Effector CD8-positive, alpha-beta T cell (primary cell): ENCODE results near the gene CPNE5.

Experiments used
- DNase-seq: peaks from one replicate; lab custom pipeline; 2025; lab: John Stamatoyannopoulos, UW

The CPNE5 gene

DNA sequence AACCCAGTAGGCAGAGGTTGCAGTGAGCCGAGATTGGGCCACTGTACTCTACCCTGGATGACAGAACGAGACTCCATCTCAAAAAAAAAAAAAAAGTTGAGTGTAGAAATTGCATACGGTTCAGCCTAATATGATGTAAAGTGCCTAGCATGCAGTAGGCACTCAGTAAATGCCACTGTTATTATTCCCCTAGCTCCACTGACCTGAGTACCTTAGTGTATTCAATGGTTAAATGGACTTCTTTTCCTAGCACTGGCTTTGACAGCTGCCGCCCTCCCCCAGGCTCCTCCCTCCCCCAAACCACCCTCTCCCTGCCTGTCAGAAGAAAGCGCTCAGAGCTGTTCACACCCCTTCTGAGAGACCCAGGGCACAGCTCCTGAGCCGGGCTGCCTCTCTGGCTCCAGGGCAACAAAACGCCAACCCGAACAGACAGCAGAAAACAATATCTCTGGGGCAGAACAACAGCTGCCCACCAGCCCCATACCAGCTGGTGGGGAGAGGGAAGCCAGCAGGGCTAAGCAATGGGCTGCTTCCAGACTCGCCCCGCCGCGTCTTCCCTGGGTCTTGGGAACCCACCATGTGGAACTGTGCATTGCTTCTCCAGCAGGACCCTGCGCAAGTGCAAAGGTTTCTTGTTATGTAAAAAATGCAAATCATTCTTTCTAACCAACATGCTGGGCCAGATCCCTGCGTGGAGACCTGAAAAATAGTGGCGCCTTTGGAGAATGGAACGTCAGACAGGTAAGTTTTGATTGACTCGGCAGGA is 4.5 kb downstream of the CPNE5 start:
- no peak for DNase-seq

DNA sequence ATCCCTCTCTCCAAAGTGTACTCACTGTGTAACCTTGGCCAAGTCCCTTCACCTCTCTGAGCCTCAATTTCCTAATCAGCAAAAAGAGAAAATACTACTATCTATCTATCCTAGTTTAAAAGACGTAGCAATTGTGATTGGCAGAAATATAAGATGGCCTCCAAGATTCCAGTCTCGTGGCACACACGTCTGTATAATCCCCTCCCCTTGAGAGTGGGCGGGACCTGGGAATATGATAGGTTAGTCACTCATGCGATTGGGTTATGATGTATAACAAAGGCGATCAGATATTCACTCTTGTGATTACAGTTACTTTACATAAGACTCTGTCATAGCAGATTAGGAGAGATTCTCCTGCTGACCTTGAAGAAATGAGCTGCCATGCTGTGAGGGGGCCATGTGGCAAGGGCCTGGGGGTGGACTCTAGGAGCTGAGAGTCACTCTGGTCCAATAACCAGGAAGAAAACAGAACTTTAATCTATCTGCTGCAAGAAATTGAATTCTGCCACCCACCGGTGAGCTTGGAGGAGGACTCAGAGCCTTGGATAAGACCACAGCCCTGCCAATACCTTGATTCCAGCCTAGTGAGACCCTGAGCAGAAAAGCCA is 6.0 kb downstream of the CPNE5 start:
- DNase-seq, result no peak

DNA sequence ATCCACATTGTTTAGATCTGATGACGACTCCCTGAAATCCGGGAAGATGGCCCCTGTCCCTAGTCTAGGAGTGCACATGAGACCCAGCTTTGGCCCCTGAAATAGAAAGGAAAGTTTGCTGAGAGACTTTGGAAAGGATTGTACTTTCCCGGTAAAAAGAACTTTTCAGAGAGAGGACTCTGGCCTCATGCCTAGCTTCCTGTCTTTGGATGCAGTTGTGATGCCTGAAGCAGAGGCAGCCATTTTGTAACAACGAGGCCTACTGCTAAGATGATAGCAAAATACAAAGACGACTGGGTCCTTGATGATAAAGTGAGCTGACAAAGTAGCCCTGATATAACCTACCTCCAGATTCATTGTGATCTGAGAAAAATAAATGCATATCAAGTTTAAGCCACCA is 6.9 kb downstream of the CPNE5 start:
- DNase-seq, result no peak

DNA sequence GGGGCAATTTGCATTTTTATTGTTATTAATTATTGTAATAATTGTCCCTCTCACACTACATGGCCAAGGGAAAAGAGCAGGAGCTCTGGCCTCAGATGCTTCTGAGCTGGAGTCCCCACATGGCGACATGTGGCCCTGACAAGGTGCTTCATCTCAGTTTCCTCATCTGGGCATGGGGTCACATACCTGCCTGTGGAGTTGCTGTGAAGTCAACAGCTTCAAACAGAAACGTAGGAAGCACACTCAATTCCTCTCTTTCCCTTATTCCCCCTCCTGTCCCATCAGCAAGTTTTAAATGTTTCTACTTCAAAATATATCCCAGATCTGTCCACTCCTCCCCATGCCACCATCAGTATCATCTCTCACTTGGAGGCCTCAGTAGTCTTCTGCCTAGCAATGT is 8.7 kb downstream of the CPNE5 start:
- DNase-seq, result no peak

DNA sequence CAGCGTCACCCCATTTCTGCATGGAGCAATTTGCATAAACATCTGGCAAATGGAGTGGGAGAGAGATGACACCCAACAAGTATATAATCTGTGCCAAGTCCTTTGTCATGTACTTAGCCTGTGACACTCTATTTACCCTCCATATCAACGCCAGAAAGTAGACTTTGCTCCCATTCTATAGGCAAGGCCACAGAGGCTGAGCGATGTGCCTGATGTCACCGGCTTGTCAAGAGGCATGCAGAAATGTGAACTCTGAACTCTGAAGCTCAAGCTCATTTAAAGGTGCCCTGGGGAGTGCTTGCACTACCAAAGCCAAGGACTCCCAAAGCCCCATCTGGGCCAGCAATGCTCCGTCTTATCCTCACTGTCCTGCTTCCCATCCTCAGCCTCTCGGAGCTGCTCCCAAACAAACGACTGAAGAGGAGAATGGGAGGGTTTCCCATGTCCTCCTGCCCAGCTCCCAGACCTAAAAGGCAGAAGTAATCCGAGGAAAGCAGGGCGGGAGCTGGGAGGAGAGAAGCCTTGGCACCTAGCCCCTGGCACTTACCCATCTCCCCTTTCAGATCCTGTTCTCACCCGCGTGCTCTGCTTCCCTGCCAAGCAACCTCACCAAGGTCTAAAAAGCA is 9.2 kb downstream of the CPNE5 start:
- DNase-seq, result no peak

DNA sequence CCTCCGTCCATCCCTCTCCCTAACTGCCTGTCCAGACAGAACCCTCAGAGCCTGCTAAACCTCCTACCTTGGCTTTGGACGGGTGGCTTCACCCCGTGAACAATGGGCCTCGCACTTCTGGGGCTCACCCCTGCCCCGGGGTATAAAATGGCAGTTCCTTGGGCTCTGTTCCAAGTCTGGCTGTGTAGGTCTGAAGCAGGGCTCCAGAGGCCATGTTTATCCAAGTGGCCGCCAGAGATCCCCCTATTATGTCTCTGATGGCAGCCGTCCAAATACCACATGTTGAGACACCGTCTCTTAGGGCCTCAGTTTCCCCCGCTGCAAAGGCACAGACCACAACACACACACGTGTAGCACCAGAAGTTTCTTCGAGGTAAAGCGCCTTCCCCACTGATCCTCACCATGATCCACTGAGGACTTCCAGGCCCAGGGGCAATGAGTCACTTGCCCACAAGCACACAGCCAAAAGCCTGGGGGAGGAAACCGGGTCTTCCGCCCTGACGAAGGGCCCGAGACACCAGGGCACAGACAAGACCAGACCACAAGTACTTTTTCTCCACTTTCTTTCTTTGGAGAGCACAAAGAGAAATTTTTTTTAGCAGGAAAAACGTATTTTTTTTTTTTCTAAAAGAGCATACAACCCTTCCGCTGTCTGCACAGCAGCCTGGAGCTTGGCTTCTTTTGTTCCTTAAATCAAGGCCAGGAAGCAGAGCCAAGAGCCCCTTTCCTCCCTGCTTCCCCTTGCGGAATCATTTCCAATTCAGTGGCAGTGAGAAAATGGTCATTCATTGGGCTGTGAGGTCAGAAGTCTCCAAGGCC is 11.8 kb downstream of the CPNE5 start:
- DNase-seq, result no peak

DNA sequence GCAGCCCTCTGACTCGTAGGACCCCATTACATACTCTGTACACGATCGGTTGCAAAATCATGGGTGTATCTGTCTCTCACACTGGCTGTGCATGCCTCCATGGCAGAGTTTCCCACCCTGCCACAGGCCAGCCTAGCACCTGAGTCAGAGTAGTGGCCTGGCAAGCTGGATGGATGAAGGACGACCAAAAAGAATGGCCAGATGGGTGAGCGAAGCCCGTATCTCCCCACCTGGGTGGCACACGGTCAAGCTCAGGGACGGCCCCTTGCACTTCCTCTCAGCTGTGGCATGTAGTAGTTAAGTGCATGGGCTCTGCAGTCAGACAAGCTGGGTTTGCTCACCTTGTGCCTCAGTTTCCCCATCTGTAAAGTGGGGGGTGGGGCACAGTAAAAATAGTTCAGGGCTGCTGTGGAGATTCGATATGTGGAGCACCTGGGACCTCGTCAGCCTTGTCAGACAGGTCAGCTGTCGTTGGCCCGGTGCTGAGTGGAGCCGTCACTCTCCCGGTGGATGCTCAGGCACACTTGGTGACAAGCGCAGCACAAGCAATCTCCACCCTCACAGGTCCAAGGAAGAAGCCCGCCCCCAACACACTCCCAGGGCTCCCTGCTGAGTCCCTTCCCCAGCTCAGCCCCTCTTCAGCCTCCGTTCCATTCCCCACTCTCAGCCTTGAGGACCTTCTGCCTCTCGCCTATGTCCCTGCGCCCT is 12.6 kb downstream of the CPNE5 start:
- no peak for DNase-seq

DNA sequence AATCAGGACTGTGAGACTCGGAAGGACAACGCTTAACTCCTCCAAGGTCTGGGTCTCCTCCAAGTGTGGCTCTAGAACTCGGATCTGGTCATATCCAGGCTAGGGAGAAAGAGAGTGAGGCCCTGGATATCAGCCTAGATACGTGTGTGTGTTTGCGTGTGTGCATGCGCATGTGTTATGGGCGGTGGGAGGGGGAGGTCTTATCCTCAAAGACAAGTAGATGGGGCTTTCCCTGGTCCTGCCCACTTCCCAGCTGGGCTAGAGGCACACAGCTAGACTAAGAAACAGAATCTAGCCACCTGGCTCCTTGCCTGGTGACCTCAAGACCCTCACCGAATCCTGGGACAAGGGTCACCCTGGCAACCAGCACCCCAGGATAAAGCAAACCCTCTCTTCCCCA is 13.2 kb downstream of the CPNE5 start:
- DNase-seq, result no peak

DNA sequence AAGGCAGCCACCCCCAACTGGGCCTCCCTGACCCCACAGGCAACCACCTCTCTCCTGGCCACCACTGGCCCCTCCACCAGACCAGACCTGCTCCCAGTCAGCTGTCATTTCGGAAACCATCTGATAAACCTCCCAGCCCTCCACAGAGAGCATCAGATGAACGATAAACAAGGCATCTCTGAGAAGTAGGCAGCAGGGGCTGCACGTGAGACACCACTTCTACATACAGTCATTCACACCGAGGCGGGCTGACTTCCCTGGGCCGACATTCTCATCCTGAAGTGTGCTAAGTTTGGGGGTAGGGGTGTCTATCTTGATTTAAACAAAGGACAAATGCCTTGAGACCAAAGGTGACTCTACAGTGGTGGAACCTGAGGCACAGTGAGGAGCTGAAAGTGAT is 13.8 kb downstream of the CPNE5 start:
- DNase-seq, result no peak

DNA sequence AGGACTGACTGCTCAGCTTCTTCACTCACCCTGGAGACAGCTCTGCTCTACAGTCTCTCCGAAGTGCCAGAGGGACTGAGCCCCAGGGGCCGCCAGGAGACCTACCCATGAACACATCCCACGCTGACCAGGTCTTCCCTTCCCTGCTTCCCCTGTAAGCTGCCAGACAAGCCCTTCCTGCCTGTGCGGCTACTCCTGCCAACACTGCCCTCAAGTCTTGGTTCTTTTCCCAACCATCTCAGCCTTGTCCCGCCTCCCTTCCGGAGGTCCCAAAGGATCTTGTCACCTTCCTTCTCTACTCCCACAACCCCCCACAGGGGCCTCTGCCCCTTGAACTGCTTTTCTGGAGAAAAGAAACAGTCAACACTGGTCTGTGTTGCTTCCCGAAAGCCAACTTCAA is 15.0 kb downstream of the CPNE5 start:
- no peak for DNase-seq

DNA sequence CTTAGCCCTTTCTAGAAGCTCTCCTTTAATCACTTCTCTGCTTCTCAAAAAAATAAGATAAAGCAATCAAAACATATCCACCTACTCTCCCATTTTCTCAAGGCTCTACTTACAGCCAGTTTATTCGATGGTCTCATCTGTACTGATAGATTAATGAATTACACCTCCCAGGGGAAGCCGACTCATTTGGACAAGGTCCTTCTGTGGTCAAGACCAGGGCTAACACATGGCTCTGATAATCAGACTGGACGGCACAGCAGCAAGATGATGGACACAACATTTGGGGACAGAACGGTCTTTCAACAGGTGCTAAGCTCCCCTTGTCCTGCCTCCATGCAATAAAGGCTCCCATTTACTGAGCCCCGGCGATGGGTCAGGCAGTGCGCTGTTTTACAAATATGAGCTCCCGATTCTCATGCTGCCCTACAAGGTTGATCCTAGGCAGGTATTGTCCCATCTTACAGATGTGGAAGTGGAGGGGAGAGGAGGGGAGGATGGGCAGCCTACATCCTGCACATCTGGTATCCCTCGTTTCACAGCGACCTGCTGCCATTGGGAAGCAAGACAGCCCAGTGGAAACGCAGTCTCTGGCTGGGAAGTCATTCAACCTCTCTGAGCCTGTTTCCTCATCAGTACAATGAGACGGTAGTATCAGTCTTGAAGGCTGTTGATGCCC is 15.7 kb downstream of the CPNE5 start:
- DNase-seq, result no peak

DNA sequence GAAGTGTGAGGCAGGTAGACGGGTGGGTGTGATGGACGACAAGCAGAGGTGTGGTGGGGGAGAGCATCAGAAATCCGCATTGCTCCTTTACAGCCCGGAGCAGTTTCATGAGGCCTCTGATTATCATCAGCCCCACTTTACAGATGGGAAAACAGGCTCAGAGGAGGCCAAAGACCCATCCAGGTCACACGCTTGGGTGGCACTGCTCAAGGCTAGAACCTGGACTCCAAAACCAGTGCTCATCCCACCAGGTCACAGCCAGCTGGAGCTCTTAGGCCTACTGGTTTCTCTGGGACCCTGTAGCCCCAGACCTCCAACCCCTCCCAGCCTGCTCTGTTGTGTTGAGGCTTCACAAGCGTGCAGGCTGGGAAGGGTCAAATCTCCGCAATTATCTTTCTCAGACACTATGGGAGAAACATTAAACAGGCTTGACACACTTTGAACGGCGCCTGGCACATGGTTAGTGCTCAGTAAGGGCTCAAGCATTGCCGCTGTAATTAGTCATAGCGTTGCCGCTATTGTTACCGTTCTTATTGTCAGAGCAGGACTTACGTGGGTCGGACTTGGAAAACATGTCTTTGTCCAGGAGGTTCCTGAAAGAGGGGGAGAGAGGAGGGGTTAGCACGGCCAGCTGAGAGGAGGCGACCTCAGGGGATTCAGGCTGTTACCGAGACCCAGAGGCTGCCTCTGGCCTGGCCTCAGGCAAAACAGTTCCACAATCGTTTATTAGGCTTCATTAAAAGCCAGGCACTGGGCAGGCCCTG is 16.6 kb downstream of the CPNE5 start:
- DNase-seq, result no peak

DNA sequence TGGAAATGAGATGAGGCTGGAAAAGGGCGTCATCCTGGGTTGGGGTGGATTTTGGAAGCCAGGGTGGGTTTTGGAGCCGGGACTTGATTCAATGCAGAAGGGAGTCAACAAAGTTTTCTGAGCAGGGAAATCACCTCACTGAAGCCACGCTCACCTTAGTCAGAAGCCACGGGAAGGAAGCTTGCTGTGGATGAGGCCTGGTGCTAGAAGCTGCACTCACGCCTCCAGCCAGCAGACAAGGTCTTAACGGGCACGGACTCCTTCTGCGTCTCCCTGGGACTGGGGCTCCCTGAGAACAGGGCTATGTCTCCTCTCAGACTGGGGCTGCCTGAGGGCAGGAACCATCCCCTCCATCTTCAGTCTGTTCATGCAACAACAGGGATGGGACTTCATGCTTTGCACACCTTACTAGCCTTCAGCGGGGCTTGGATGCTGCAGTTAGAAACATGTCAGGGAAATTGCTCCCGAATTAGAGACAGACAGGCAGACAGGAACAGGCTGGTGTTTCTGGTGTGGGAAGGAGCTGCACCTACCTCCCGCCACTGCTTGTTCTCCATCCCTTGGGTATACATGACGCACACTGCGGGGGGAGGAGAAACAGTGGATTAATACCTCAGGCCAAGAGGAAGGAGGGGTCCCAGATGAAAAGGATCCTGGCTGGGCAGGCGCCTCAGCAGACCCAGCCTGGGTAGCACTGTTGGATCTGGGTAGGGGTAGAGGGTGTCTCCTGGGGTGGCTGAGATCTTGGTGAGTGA is 17.5 kb downstream of the CPNE5 start:
- DNase-seq, result no peak

DNA sequence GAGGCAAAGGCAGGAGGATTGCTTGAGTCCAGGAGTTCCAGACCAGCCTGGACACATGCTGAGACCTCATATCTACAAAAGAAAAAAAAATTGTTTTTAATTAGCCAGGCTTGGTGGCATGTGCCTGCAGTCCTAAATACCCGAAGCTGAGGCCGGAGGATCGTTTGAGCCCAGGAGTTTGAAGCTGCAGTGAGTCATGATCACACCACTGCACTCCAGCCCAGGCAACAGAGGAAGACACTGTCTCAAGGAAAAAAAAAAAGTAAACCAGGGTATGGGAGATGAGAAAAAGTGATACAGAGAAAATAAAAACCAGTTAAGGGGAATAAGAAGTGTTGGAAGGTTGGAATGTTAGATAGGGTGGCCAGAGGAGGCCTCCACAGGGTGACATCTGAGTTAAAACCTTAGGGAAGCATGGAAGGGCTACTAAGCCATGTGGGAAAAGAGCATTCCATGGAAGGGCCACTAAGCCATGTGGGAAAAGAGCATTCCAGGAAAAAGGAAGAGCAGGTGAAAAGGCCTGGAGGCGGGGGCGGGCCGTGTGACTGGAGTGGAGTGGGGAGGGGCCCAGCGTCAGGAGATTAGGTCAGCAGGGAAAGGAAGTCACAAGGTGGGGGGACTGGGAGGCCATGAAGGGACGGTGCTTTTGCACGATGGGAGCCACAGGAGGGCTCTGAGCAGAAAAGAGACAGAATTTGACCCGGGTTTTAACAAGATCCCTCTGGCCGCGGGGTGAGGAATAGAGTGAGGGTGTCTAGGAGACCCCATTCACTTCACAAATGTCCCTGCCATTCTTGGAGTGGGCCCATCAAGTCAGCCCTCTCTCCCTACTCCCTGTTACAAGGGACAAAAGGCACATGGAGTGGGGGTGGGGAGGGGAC is 18.3 kb downstream of the CPNE5 start:
- DNase-seq, result no peak

DNA sequence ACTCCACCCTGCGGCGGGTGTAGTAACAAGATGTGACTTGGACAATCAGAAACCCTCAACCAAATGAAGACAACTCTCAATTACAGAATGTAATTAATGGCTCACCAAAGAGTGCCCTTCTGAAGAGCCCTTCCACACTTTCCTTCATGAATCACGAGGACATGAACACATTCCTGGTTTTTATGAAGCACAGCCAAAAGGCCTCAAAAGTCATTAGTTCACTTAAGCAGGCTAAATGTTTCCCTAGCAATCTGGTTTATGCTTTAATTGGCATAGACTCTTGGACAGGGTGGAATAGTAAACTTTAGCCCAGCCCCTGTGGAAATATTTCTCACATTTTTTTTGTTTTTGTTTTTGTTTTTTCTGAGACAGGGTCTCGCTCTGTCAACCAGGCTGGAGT is 20.5 kb downstream of the CPNE5 start:
- DNase-seq, result no peak

DNA sequence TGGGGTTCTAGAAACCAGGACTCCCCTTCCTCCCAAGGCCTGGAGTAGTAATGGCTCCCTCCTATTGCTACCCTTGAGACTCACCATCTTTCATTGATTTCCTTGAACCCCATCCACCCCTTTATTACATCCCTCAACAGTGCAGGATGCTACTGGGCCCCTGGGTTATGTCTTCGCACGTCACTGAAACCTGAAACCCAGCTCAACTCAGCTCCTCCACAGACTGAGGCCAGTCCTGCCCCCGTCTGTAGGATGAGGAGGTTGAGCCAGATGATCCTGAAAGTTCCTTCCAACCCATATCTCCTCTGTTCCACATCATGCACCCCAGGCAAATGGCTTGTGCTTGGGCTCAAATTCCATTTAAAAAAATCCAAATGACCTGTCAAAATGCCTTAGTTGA is 21.4 kb downstream of the CPNE5 start:
- DNase-seq, result no peak

DNA sequence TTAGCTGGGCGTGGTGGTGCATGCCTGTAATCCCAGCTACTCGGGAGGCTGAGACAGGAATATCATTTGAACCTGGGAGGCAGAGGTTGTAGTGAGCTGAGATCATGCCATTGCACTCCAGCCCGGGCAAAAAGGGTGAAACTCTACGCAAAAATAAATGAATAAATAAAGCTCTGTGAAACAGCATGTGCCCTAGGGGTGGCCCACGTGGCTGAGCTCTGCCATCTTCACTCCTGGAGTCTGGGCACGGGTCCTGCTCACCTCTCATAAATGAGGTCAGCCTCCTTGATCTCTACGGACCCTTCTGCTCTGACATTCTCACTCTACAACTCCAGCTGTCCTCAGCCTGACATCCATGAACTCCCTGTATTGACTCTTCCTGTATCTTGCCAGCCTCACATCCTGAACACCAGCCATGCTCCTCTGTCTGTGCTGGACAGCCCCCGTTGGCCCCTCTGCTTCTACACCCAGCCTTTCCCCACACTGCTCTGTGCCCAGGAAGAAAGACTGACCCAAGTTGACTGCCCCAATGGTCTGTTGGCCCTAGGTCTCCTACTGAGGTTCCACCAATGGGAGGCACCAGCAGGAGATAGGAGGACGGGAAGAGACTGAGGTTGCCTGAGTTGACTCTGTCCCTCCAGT is 21.9 kb downstream of the CPNE5 start:
- DNase-seq, result no peak
